ENCODE measurements around the gene C2orf68.

DNA sequence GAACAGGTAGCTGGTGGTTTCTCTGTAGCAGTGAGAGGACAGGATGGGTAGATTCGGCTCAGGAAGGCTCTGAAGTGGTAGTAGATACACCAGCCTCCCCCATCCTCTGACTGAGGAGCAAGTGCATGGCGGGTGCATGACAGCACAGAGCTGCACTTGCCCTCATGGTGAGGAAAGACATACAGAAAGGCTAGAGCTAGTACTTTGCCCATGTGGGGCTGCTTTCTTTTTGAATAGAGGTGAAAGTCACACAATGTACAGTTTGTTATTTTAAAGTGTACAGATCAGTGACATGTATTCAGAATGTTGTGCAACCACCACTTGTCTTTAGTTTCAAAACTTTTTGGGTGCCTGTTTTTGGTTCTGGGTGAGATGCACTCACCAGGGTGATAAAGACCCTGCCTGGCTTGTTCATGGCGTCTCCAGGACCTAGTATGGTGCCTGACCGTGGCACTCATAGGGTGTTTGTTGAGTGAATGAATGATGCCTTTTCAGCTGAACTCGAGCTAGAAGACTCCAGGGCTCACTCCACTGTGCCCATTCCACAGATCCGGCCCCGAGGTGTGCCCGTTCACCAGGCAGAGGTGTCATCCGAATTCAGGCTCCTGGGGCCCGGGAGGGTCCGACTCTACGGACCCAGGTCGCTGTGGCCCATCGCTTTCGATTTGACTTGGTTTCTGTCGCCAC lies 28.1 kb downstream of the C2orf68 start:
- TF ChIP-seq MAFK (IDR thresholded peaks at IDR 0.05; ENCODE audit: low read depth, low read length) (no peak), YY1 (IDR thresholded peaks at IDR 0.05; ENCODE audit: low read depth, low read length) (no peak), NRF1 (IDR thresholded peaks at IDR 0.05; ENCODE audit: low read depth, low read length) (no peak), CREB1 (IDR thresholded peaks at IDR 0.05) (no peak), ZNF274 (IDR thresholded peaks at IDR 0.05; ENCODE audit: borderline replicate concordance, extremely low read depth, low read length) (no peak)
- TF ChIP-seq, protein P1, sequence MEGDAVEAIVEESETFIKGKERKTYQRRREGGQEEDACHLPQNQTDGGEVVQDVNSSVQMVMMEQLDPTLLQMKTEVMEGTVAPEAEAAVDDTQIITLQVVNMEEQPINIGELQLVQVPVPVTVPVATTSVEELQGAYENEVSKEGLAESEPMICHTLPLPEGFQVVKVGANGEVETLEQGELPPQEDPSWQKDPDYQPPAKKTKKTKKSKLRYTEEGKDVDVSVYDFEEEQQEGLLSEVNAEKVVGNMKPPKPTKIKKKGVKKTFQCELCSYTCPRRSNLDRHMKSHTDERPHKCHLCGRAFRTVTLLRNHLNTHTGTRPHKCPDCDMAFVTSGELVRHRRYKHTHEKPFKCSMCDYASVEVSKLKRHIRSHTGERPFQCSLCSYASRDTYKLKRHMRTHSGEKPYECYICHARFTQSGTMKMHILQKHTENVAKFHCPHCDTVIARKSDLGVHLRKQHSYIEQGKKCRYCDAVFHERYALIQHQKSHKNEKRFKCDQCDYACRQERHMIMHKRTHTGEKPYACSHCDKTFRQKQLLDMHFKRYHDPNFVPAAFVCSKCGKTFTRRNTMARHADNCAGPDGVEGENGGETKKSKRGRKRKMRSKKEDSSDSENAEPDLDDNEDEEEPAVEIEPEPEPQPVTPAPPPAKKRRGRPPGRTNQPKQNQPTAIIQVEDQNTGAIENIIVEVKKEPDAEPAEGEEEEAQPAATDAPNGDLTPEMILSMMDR (IDR thresholded peaks at IDR 0.05; ENCODE audit: control extremely low read depth in 1 of 3, insufficient read depth in 1 of 3, low read depth in 1 of 3, low read length in 3 of 3) = no peak
